ENCODE data around the gene CCDC82.

GRCh38 chr11:96318850-96319249 lies 70.9 kb downstream of the CCDC82 start:
- TF ChIP-seq MAX (IDR thresholded peaks at IDR 0.05) (no peak), RFX5 (IDR thresholded peaks at IDR 0.05) (no peak), NR3C1 (IDR thresholded peaks at IDR 0.05) (no peak), CTCF (IDR thresholded peaks at IDR 0.05) (no peak), ZFP36 (IDR thresholded peaks at IDR 0.05; ENCODE audit: borderline replicate concordance, partially characterized antibody) (no peak), POLR2A (IDR thresholded peaks at IDR 0.05; ENCODE audit: low read length) (no peak), ELK1 (IDR thresholded peaks at IDR 0.05; ENCODE audit: low read depth, low read length) (no peak), ZSCAN20 (CRISPR knock-in tag; IDR thresholded peaks at IDR 0.05) (no peak), SMC3 (IDR thresholded peaks at IDR 0.05) (no peak)

All from A549 (cell line).